ENCODE measurements around the gene POU6F2. TPM values are rescaled to one million over a fixed set of nuclear protein-coding genes. Genes with fewer than 3 reads are reported as not detected.

POU6F2 gene
- total RNA-seq, 1 experiment from 2014 or later: 2.9 TPM

DNA sequence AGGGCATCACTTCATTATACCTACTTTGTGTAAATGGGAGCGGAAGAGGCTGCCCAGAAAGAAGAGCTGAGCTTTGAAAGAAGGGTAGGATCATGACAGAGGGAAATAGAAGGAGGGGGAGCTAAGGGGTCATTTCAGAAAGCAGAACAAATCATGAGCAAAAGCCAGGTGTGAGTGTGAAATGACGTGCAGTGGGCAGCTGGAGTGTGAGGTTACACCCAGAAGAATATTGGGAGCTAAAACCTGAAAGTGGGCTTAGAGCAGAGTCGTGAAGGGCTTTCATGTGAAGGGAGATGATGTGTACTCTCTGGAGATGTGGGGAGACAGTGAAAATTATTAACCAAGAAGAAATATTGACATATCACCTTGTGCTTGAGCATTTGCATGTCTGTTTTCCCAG is 343.5 kb downstream of the POU6F2 start:
- Mint-ChIP-seq H3K36me3 (peaks cover 12% of the 10 kb centered on the region), H3K27ac (no peak overlapping the region), H3K9me3 (peaks cover 16% of the 10 kb centered on the region), H3K4me1 (peaks cover 17% of the 10 kb centered on the region), H3K27me3 (ENCODE audit: low read depth) (no peaks in the 10 kb centered on the region), H3K4me3 (no peak overlapping the region)
- DNase-seq (ENCODE audit: low spot score) (no peak), ATAC-seq (no peak)
- ChIA-PET POLR2A (interaction anchor here (0.6 kb wide), 1 partner anchor 147 kb away, joined by 5 read pairs; no protein-coding TSS in a partner anchor), CTCF (no interaction called here)
- no peak for TF ChIP-seq TEAD1 (CRISPR knock-in tag; IDR thresholded peaks at IDR 0.05)
- no peak for TF ChIP-seq ZNF396 (CRISPR knock-in tag; IDR thresholded peaks at IDR 0.05; ENCODE audit: borderline replicate concordance)
- TF ChIP-seq MYBL2 (CRISPR knock-in tag; IDR thresholded peaks at IDR 0.05): no peak
- TF ChIP-seq, protein P1, sequence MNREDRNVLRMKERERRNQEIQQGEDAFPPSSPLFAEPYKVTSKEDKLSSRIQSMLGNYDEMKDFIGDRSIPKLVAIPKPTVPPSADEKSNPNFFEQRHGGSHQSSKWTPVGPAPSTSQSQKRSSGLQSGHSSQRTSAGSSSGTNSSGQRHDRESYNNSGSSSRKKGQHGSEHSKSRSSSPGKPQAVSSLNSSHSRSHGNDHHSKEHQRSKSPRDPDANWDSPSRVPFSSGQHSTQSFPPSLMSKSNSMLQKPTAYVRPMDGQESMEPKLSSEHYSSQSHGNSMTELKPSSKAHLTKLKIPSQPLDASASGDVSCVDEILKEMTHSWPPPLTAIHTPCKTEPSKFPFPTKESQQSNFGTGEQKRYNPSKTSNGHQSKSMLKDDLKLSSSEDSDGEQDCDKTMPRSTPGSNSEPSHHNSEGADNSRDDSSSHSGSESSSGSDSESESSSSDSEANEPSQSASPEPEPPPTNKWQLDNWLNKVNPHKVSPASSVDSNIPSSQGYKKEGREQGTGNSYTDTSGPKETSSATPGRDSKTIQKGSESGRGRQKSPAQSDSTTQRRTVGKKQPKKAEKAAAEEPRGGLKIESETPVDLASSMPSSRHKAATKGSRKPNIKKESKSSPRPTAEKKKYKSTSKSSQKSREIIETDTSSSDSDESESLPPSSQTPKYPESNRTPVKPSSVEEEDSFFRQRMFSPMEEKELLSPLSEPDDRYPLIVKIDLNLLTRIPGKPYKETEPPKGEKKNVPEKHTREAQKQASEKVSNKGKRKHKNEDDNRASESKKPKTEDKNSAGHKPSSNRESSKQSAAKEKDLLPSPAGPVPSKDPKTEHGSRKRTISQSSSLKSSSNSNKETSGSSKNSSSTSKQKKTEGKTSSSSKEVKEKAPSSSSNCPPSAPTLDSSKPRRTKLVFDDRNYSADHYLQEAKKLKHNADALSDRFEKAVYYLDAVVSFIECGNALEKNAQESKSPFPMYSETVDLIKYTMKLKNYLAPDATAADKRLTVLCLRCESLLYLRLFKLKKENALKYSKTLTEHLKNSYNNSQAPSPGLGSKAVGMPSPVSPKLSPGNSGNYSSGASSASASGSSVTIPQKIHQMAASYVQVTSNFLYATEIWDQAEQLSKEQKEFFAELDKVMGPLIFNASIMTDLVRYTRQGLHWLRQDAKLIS (CRISPR knock-in tag; IDR thresholded peaks at IDR 0.05; ENCODE audit: borderline replicate concordance): no peak
- no peak for TF ChIP-seq CREB1 (CRISPR knock-in tag; IDR thresholded peaks at IDR 0.05)
- TF ChIP-seq NFATC4 (CRISPR knock-in tag; IDR thresholded peaks at IDR 0.05): no peak
- no peak for TF ChIP-seq TCF7 (CRISPR knock-in tag; IDR thresholded peaks at IDR 0.05; ENCODE audit: low read depth)
- TF ChIP-seq, protein P2, sequence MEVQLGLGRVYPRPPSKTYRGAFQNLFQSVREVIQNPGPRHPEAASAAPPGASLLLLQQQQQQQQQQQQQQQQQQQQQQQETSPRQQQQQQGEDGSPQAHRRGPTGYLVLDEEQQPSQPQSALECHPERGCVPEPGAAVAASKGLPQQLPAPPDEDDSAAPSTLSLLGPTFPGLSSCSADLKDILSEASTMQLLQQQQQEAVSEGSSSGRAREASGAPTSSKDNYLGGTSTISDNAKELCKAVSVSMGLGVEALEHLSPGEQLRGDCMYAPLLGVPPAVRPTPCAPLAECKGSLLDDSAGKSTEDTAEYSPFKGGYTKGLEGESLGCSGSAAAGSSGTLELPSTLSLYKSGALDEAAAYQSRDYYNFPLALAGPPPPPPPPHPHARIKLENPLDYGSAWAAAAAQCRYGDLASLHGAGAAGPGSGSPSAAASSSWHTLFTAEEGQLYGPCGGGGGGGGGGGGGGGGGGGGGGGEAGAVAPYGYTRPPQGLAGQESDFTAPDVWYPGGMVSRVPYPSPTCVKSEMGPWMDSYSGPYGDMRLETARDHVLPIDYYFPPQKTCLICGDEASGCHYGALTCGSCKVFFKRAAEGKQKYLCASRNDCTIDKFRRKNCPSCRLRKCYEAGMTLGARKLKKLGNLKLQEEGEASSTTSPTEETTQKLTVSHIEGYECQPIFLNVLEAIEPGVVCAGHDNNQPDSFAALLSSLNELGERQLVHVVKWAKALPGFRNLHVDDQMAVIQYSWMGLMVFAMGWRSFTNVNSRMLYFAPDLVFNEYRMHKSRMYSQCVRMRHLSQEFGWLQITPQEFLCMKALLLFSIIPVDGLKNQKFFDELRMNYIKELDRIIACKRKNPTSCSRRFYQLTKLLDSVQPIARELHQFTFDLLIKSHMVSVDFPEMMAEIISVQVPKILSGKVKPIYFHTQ (CRISPR knock-in tag; IDR thresholded peaks at IDR 0.05): no peak
- TF ChIP-seq, protein P3, sequence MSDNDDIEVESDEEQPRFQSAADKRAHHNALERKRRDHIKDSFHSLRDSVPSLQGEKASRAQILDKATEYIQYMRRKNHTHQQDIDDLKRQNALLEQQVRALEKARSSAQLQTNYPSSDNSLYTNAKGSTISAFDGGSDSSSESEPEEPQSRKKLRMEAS (CRISPR knock-in tag; IDR thresholded peaks at IDR 0.05): no peak
- TF ChIP-seq ZBTB21 (CRISPR knock-in tag; IDR thresholded peaks at IDR 0.05; ENCODE audit: borderline replicate concordance): no peak

DNA sequence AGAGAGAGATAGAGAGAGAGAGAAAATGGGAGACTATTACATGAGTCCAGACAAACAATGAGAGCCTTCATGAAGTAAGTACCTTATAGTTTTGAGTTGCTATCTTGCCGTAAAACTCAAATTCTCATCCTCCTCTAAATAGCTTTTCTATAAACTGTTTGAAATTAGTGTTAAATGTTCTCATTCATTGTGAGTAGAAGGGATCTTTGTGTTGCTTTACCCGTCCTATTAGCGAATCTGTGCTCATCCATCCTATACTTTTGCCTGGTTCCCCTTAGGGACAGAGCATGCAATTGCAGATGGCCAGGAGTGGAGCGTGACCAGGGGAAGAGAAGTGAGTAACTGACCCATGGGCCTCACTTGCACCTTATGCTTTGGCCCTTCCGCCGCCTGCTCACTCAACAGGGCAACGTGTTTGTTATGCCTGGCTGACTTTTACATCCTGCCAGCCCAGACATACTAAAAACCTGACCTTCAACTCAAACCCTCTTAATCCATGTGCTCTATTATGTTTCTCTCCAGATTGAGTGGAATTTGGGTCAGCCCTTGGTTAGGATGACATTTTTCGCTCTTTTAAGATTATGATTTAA is 344.3 kb downstream of the POU6F2 start:
- ATAC-seq: no peak
- no peaks in the 10 kb centered on the region for H3K27me3 Mint-ChIP-seq (ENCODE audit: low read depth)

More for the DNA sequence above, 344.3 kb downstream of the POU6F2 start:
- TF ChIP-seq FOXP1 (CRISPR knock-in tag; IDR thresholded peaks at IDR 0.05; ENCODE audit: borderline replicate concordance): no peak
- TF ChIP-seq TP53 (CRISPR knock-in tag; IDR thresholded peaks at IDR 0.05): no peak
- TF ChIP-seq MYBL2 (CRISPR knock-in tag; IDR thresholded peaks at IDR 0.05): no peak
- no peak for TF ChIP-seq SOX15 (CRISPR knock-in tag; IDR thresholded peaks at IDR 0.05)
- TF ChIP-seq, protein P4, sequence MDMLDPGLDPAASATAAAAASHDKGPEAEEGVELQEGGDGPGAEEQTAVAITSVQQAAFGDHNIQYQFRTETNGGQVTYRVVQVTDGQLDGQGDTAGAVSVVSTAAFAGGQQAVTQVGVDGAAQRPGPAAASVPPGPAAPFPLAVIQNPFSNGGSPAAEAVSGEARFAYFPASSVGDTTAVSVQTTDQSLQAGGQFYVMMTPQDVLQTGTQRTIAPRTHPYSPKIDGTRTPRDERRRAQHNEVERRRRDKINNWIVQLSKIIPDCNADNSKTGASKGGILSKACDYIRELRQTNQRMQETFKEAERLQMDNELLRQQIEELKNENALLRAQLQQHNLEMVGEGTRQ (CRISPR knock-in tag; IDR thresholded peaks at IDR 0.05): no peak
- no peak for TF ChIP-seq ZNF121 (CRISPR knock-in tag; IDR thresholded peaks at IDR 0.05)
- TF ChIP-seq ZNF232 (CRISPR knock-in tag; IDR thresholded peaks at IDR 0.05): no peak
- no peak for TF ChIP-seq NR3C1 (CRISPR knock-in tag; conservative IDR thresholded peaks at IDR 0.05; ENCODE audit: low read depth)
- no peak for TF ChIP-seq ZBTB21 (CRISPR knock-in tag; IDR thresholded peaks at IDR 0.05; ENCODE audit: borderline replicate concordance)
- TF ChIP-seq, protein P5, sequence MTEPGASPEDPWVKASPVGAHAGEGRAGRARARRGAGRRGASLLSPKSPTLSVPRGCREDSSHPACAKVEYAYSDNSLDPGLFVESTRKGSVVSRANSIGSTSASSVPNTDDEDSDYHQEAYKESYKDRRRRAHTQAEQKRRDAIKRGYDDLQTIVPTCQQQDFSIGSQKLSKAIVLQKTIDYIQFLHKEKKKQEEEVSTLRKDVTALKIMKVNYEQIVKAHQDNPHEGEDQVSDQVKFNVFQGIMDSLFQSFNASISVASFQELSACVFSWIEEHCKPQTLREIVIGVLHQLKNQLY (CRISPR knock-in tag; IDR thresholded peaks at IDR 0.05): no peak
- TF ChIP-seq TEAD1 (CRISPR knock-in tag; IDR thresholded peaks at IDR 0.05): no peak
- TF ChIP-seq, protein P6, sequence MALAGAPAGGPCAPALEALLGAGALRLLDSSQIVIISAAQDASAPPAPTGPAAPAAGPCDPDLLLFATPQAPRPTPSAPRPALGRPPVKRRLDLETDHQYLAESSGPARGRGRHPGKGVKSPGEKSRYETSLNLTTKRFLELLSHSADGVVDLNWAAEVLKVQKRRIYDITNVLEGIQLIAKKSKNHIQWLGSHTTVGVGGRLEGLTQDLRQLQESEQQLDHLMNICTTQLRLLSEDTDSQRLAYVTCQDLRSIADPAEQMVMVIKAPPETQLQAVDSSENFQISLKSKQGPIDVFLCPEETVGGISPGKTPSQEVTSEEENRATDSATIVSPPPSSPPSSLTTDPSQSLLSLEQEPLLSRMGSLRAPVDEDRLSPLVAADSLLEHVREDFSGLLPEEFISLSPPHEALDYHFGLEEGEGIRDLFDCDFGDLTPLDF (CRISPR knock-in tag; IDR thresholded peaks at IDR 0.05): no peak
- TF ChIP-seq, protein P7, sequence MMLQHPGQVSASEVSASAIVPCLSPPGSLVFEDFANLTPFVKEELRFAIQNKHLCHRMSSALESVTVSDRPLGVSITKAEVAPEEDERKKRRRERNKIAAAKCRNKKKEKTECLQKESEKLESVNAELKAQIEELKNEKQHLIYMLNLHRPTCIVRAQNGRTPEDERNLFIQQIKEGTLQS (CRISPR knock-in tag; conservative IDR thresholded peaks at IDR 0.05): no peak
- no peak for TF ChIP-seq FOXJ3 (CRISPR knock-in tag; IDR thresholded peaks at IDR 0.05; ENCODE audit: borderline replicate concordance)
- TF ChIP-seq ZNF396 (CRISPR knock-in tag; IDR thresholded peaks at IDR 0.05; ENCODE audit: borderline replicate concordance): no peak
- peaks cover 16% of the 10 kb centered on the region for H3K9me3 Mint-ChIP-seq
- no peak overlapping the region for H3K27ac Mint-ChIP-seq
- ChIA-PET POLR2A (no interaction called here), CTCF (no interaction called here)
- H3K36me3 Mint-ChIP-seq: peaks cover 12% of the 10 kb centered on the region
- DNase-seq (ENCODE audit: low spot score): no peak
- H3K4me1 Mint-ChIP-seq: peaks cover 19% of the 10 kb centered on the region
- H3K4me3 Mint-ChIP-seq: no peak overlapping the region
